Ovary (tissue), 3 donors: ENCODE data around the gene NUBP2.

ENCODE experiments used
- POLR2A ChIP-seq: fragments of 450-650 bp; IDR thresholded peaks from one replicate; pipeline ENCODE4 v1.6.1; 2017; ENCODE audit warnings: antibody characterized with exemption, mild to moderate bottlenecking, moderate library complexity
- TF ChIP-seq, protein P1 (sequence below), 3 donors: fragments of 450-650 bp in 2 of 3; fragments of 200-600 bp in 1 of 3; IDR thresholded peaks; one replicate each; pipeline versions ENCODE4 v1.5.1 to v1.8.0; 2016 to 2022; ENCODE audit warnings: antibody characterized with exemption in 3 of 3, mild to moderate bottlenecking in 1 of 3
- donor health status: DM: no; HTN: no; CAD: no.

DNA sequence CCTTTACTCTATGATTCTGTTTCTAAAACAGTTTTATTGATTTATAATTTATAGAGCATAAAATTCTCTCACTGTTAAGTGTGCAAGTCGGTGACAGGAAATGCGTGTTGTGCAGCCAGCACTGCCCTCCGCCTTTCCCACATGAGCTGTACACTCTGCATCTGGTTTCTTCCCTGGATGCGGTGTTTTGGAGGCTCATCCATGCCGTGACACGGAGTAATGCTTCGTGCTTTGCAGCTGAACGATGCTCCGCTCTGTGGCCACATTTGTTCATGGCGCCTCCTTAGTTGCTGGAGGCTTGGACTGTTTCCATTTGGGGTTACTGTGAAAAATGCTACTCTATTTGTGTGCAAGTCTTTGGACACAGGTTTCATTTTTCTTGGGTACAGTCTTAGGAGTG lies 17.9 kb downstream of the NUBP2 start:
- TF ChIP-seq, protein P1, sequence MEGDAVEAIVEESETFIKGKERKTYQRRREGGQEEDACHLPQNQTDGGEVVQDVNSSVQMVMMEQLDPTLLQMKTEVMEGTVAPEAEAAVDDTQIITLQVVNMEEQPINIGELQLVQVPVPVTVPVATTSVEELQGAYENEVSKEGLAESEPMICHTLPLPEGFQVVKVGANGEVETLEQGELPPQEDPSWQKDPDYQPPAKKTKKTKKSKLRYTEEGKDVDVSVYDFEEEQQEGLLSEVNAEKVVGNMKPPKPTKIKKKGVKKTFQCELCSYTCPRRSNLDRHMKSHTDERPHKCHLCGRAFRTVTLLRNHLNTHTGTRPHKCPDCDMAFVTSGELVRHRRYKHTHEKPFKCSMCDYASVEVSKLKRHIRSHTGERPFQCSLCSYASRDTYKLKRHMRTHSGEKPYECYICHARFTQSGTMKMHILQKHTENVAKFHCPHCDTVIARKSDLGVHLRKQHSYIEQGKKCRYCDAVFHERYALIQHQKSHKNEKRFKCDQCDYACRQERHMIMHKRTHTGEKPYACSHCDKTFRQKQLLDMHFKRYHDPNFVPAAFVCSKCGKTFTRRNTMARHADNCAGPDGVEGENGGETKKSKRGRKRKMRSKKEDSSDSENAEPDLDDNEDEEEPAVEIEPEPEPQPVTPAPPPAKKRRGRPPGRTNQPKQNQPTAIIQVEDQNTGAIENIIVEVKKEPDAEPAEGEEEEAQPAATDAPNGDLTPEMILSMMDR (IDR thresholded peaks at IDR 0.05) = no peak
- TF ChIP-seq POLR2A = no peak
